ENCODE measurements around the gene OMP.

The OMP gene

GRCh38 chr11:77067861-77068443 lies 34.7 kb upstream of the OMP start:
- Histone ChIP-seq H3K79me2 (ENCODE audit: low read length) (no peaks in the 10 kb centered on the region), H3F3A (ENCODE audit: insufficient read depth, low read length) (no peaks in the 10 kb centered on the region), H3K9me3 (replicated peaks; ENCODE audit: insufficient read depth, low read length) (no peaks in the 10 kb centered on the region), H3K9me2 (replicated peaks; ENCODE audit: insufficient read depth, low read length) (no peaks in the 10 kb centered on the region), H3K4me1 (ENCODE audit: low read length) (no peaks in the 10 kb centered on the region), H3K4me2 (ENCODE audit: low read depth, low read length) (no peak overlapping the region), H3K27ac (ENCODE audit: low read length) (no peak overlapping the region), H2AFZ (ENCODE audit: low read length) (no peak overlapping the region), H3K36me3 (replicated peaks; ENCODE audit: insufficient read depth, low read length) (no peaks in the 10 kb centered on the region), H3K27me3 (replicated peaks; ENCODE audit: insufficient read depth, low read length) (peaks cover 10% of the 10 kb centered on the region; the same call in 1 of the 2 replicates), H3K9ac (ENCODE audit: low read length) (no peak overlapping the region), H3K4me3 (ENCODE audit: low read length) (no peak overlapping the region), H4K20me1 (ENCODE audit: insufficient read depth, low read length) (no peaks in the 10 kb centered on the region)
- no peak for DNase-seq
- TF ChIP-seq CTCF (IDR thresholded peaks at IDR 0.05; ENCODE audit: low read length): no peak
- TF ChIP-seq EZH2 (optimal IDR thresholded peaks at IDR 0.05; ENCODE audit: low read depth, low read length): no peak
- no peak for TF ChIP-seq EZH2phosphoT487 (IDR thresholded peaks at IDR 0.05; ENCODE audit: low read length)

DNA sequence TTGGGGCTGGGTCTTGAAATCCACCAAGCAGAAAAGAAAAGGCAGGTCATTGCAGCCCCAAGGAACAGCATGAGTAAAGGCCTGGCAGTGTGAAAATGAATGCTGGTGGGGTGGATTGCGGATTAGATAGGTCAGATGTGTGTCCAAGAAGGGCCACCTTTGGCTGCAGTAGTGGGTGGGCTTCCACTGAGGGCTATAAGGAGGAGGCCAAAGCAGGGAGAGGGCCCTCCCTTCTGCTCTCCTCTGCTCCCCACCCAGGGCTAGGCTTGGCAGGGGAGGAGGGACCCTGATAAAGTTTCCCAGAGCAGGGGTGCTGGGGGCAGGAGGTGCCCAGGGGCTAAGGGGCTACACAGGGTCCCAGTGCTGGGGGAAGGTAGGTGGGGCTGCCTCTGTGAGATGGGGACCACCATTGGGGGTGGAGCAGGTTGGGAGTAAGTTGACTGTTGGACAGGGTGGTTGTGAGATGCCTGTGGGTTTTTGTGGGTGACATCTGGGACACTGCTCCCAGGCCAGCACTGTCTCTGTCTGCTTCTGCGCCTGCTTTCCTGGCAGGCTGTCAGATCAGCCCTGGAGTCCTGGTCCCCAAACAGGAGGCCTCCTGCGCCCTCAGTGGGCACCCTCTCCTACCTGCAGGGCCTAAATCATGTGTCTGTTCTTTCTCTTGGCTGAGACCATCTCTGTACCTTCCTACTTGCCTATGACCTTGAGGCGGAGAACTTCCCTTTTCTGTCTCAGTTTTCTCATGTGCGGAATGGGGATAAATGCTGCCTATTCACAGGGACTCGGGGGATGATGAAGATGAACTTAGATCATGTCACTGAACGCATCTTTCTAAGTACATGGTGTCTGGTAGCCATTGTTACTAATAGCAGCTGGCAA lies 33.9 kb upstream of the OMP start:
- Histone ChIP-seq H3K4me1 (ENCODE audit: low read length) (no peaks in the 10 kb centered on the region), H3K27ac (ENCODE audit: low read length) (no peak overlapping the region), H3K9ac (ENCODE audit: low read length) (no peak overlapping the region), H4K20me1 (ENCODE audit: insufficient read depth, low read length) (no peaks in the 10 kb centered on the region), H3K27me3 (replicated peaks; ENCODE audit: insufficient read depth, low read length) (peaks cover 10% of the 10 kb centered on the region; the same call in 1 of the 2 replicates), H3K9me3 (replicated peaks; ENCODE audit: insufficient read depth, low read length) (no peaks in the 10 kb centered on the region), H3K36me3 (replicated peaks; ENCODE audit: insufficient read depth, low read length) (no peaks in the 10 kb centered on the region), H3K4me2 (ENCODE audit: low read depth, low read length) (no peak overlapping the region), H2AFZ (ENCODE audit: low read length) (no peak overlapping the region), H3K4me3 (ENCODE audit: low read length) (no peak overlapping the region), H3K9me2 (replicated peaks; ENCODE audit: insufficient read depth, low read length) (no peaks in the 10 kb centered on the region), H3K79me2 (ENCODE audit: low read length) (no peaks in the 10 kb centered on the region), H3F3A (ENCODE audit: insufficient read depth, low read length) (no peaks in the 10 kb centered on the region)
- DNase-seq: no peak
- no peak for TF ChIP-seq EZH2phosphoT487 (IDR thresholded peaks at IDR 0.05; ENCODE audit: low read length)
- no peak for TF ChIP-seq EZH2 (optimal IDR thresholded peaks at IDR 0.05; ENCODE audit: low read depth, low read length)
- TF ChIP-seq CTCF (IDR thresholded peaks at IDR 0.05; ENCODE audit: low read length): no peak

- no peak overlapping the region for H2AFZ ChIP-seq (ENCODE audit: low read length)
- H3K4me3 ChIP-seq (ENCODE audit: low read length): no peak overlapping the region
- H3K9me3 ChIP-seq (replicated peaks; ENCODE audit: insufficient read depth, low read length): no peaks in the 10 kb centered on the region
- no peaks in the 10 kb centered on the region for H3K36me3 ChIP-seq (replicated peaks; ENCODE audit: insufficient read depth, low read length)
- H3K9ac ChIP-seq (ENCODE audit: low read length): no peak overlapping the region
- no peak overlapping the region for H3K4me2 ChIP-seq (ENCODE audit: low read depth, low read length)
- no peak overlapping the region for H3K27ac ChIP-seq (ENCODE audit: low read length)
- no peaks in the 10 kb centered on the region for H3F3A ChIP-seq (ENCODE audit: insufficient read depth, low read length)
- H3K79me2 ChIP-seq (ENCODE audit: low read length): no peaks in the 10 kb centered on the region
- no peak for DNase-seq
- no peaks in the 10 kb centered on the region for H3K4me1 ChIP-seq (ENCODE audit: low read length)
- TF ChIP-seq CTCF (IDR thresholded peaks at IDR 0.05; ENCODE audit: low read length): no peak
- TF ChIP-seq EZH2phosphoT487 (IDR thresholded peaks at IDR 0.05; ENCODE audit: low read length): no peak
- no peak for TF ChIP-seq EZH2 (optimal IDR thresholded peaks at IDR 0.05; ENCODE audit: low read depth, low read length)
- H3K27me3 ChIP-seq (replicated peaks; ENCODE audit: insufficient read depth, low read length): peaks cover 10% of the 10 kb centered on the region; the same call in 1 of the 2 replicates
- H4K20me1 ChIP-seq (ENCODE audit: insufficient read depth, low read length): no peaks in the 10 kb centered on the region
- no peaks in the 10 kb centered on the region for H3K9me2 ChIP-seq (replicated peaks; ENCODE audit: insufficient read depth, low read length)
Observed at GRCh38 chr11:77069336-77069968, 33.2 kb upstream of the OMP start.

All from MM.1S (cell line).